Peyer's patch (tissue), 4 donors: ENCODE measurements around the gene SFT2D2. TPM values are rescaled to one million over a fixed set of nuclear protein-coding genes. Genes with fewer than 3 reads are reported as not detected.

Experiments
- DNase-seq, 3 donors: peaks; one replicate each; pipeline ENCODE4 v3.0.0-alpha.2; 2017 to 2019
- H3K27ac ChIP-seq, 4 donors: fragments of 200-600 bp; sonication (generic); one replicate each; pipeline ENCODE4 v1.5.1; 2016 to 2019
- H3K27me3 ChIP-seq, 2 donors: fragments of 200-600 bp; sonication (generic); one replicate each; pipeline ENCODE4 v1.5.1; 2019
- H3K36me3 ChIP-seq, 3 donors: fragments of 200-600 bp; sonication (generic); one replicate each; pipeline ENCODE4 v1.5.1; 2016 to 2019
- H3K4me1 ChIP-seq, 4 donors: fragments of 200-600 bp; sonication (generic); one replicate each; pipeline ENCODE4 v1.5.1; 2016 to 2019
- H3K4me3 ChIP-seq, 4 donors: fragments of 200-600 bp; sonication (generic); 1 replicate in 3 of 4; 2 replicates in 1 of 4; pipeline ENCODE4 v1.5.1; 2016 to 2019; ENCODE audit warnings: mild to moderate bottlenecking in 1 of 4
- H3K9me3 ChIP-seq, 4 donors: fragments of 200-600 bp; sonication (generic); one replicate each; pipeline ENCODE4 v1.5.1; 2016 to 2019; ENCODE audit warnings: mild to moderate bottlenecking in 1 of 4
- CTCF ChIP-seq, 6 experiments: fragments of 450-650 bp in 4 of 6; fragments of 200-600 bp in 2 of 6; sonication (generic) in 1 of 6; IDR thresholded peaks; one replicate each; pipeline ENCODE4 v1.5.1; 2017 to 2019; ENCODE audit warnings: antibody characterized with exemption in 6 of 6, mild to moderate bottlenecking in 3 of 6, moderate library complexity in 1 of 6
- POLR2A ChIP-seq, 2 donors: fragments of 450-650 bp; IDR thresholded peaks; one replicate each; pipeline ENCODE4 v1.5.1; 2017; ENCODE audit warnings: antibody characterized with exemption in 2 of 2, mild to moderate bottlenecking in 2 of 2, moderate library complexity in 2 of 2
- total RNA-seq, 4 donors: library from RNA; depleted of rRNA; stranded (reverse); fragments of >200 nt; gene quantifications; one replicate each; pipeline ENCODE4 v1.1.0, GENCODE V29; 2016

Gene SFT2D2
- total RNA-seq, 4 donors from 2014 or later = 19.0 to 49.6 (median 38.5) TPM

- no peak for DNase-seq
- no peak for TF ChIP-seq CTCF (IDR thresholded peaks at IDR 0.05)
- TF ChIP-seq POLR2A (IDR thresholded peaks at IDR 0.05) = no peak
- H3K36me3 ChIP-seq = peaks cover 0 to 32% (median 0%) of the 10 kb centered on the region in 3 donors
These were observed 38.6 kb upstream of the SFT2D2 start for GRCh38 chr1:168187177-168187576.

GRCh38 chr1:168190403-168190802 lies 35.4 kb upstream of the SFT2D2 start:
- no peaks in the 10 kb centered on the region for H3K27me3 ChIP-seq
- TF ChIP-seq POLR2A (IDR thresholded peaks at IDR 0.05) (no peak), CTCF (IDR thresholded peaks at IDR 0.05) (no peak)
- DNase-seq = no peak
- peaks cover 0 to 37% (median 0%) of the 10 kb centered on the region in 3 donors for H3K36me3 ChIP-seq
- no peak overlapping the region for H3K4me3 ChIP-seq
- no peaks in the 10 kb centered on the region for H3K9me3 ChIP-seq
- no peaks in the 10 kb centered on the region for H3K4me1 ChIP-seq
- no peak overlapping the region for H3K27ac ChIP-seq

More at GRCh38 chr1:168187177-168187576, 38.6 kb upstream of the SFT2D2 start:
- H3K4me3 ChIP-seq = no peak overlapping the region
- no peak overlapping the region for H3K27ac ChIP-seq
- no peaks in the 10 kb centered on the region for H3K9me3 ChIP-seq
- no peaks in the 10 kb centered on the region for H3K27me3 ChIP-seq
- H3K4me1 ChIP-seq = no peaks in the 10 kb centered on the region

DNA sequence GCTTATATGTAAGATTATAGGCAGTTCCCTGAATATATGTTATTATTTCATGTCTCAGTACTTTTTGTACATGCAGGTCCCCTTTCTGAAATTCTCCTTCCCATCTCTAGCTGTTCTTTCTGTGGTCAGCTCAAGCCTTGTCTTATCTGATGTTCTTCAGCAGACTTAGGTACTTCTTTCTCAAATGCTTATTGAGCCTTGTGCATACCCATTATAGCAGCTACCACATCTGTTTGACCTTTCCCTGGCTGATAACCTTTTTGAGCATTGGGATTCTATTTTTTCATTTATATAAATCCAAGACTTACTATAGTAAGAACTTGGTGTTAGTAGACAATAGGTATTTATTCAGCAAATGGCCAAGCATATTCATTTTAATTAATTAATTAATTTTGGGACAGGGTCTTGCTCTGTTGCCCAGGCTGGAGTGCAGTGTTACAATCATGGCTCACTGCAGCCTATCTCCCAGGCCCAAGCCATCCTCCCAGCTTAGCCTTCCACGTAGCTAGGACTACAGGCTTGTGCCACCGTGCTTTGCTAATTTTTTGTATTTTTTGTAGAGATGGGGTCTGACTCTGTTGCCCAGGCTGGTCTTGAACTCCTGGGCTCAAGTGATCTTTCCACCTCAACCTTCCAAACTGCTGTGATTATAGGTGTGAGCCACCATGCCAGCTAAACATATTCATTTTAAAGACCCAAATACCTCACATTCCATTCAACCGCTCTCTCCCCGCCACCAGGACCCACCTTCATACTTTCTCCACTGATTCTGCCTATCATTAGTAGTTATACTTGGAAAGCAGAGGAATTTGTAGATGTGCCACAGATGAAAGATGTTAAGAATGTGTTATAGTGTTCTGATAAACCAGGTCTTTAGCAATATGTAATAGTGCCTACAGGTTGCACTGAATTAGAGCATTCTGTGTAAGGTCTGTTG lies 30.3 kb upstream of the SFT2D2 start:
- DNase-seq = no peak

DNA sequence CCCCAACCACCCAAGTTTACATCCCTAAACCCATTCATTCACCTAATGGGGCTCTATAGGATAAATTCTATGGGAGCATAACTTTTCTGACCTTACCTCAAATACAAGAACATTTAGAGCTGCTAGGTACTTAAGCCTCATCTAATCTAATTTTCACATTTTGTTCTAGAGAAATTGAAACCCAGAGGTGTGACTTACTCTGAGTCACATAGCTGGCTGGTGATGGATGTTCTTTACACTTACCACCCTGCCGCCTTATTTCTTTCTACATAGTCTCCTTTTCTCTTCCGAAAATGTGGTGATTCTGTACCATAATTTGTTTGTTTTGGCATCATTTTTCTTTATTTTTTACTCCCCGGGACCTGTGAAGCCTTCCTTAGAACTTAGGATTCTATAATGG lies 26.7 kb upstream of the SFT2D2 start:
- Histone ChIP-seq H3K9me3 (no peaks in the 10 kb centered on the region), H3K4me3 (no peak overlapping the region), H3K27me3 (no peaks in the 10 kb centered on the region), H3K4me1 (no peaks in the 10 kb centered on the region), H3K27ac (no peak overlapping the region), H3K36me3 (peaks cover 0 to 53% (median 0%) of the 10 kb centered on the region in 3 donors)
- no peak for TF ChIP-seq POLR2A (IDR thresholded peaks at IDR 0.05)
- TF ChIP-seq CTCF (IDR thresholded peaks at IDR 0.05) = no peak
- no peak for DNase-seq

More for the DNA sequence above, 30.3 kb upstream of the SFT2D2 start:
- Histone ChIP-seq H3K9me3 (no peaks in the 10 kb centered on the region), H3K27ac (no peak overlapping the region), H3K4me1 (no peaks in the 10 kb centered on the region), H3K4me3 (no peak overlapping the region), H3K27me3 (no peaks in the 10 kb centered on the region), H3K36me3 (peaks cover 0 to 66% (median 0%) of the 10 kb centered on the region in 3 donors)
- TF ChIP-seq POLR2A (IDR thresholded peaks at IDR 0.05) = no peak
- no peak for TF ChIP-seq CTCF (IDR thresholded peaks at IDR 0.05)

- Histone ChIP-seq H3K4me1 (no peaks in the 10 kb centered on the region), H3K27me3 (no peaks in the 10 kb centered on the region), H3K9me3 (no peaks in the 10 kb centered on the region), H3K36me3 (peaks cover 0 to 28% (median 0%) of the 10 kb centered on the region in 3 donors), H3K4me3 (no peak overlapping the region), H3K27ac (no peak overlapping the region)
- no peak for DNase-seq
- no peak for TF ChIP-seq POLR2A (IDR thresholded peaks at IDR 0.05)
- no peak for TF ChIP-seq CTCF (IDR thresholded peaks at IDR 0.05)
These were observed 22.7 kb upstream of the SFT2D2 start for GRCh38 chr1:168202941-168203654.
